HG03354 (cell line): ENCODE measurements around the gene CCDC86.

Experiments
- ATAC-seq: cut with Tn5 transposase; IDR thresholded peaks from one replicate; pipeline ENCODE4 v1.9.1; 2021; ENCODE audit warnings: mild to moderate bottlenecking; ENCODE audit not compliant: unreplicated experiment, poor library complexity, severe bottlenecking

Gene CCDC86

GRCh38 chr11:60879971-60880588 lies 38.2 kb downstream of the CCDC86 start:
- ATAC-seq: no peak

- no peak for ATAC-seq
These were observed 38.9 kb downstream of the CCDC86 start for GRCh38 chr11:60880643-60881282.

GRCh38 chr11:60887556-60887955 lies 45.6 kb downstream of the CCDC86 start:
- ATAC-seq: peak; percentile 66

GRCh38 chr11:60889869-60890311 lies 48.0 kb downstream of the CCDC86 start:
- ATAC-seq: no peak

GRCh38 chr11:60890696-60891095 lies 48.8 kb downstream of the CCDC86 start:
- no peak for ATAC-seq

- ATAC-seq: no peak
These were observed 49.3 kb downstream of the CCDC86 start for GRCh38 chr11:60891103-60891741.

GRCh38 chr11:60895687-60896086 lies 53.8 kb downstream of the CCDC86 start:
- no peak for ATAC-seq

- ATAC-seq: no peak
These were observed 55.6 kb downstream of the CCDC86 start for GRCh38 chr11:60897496-60897895.

GRCh38 chr11:60899046-60899936 lies 57.4 kb downstream of the CCDC86 start:
- no peak for ATAC-seq

GRCh38 chr11:60899977-60900376 lies 58.1 kb downstream of the CCDC86 start:
- ATAC-seq: no peak
